GM08714 (cell line): ENCODE measurements around the gene OLIG1.

Experiments used
- H3K4me3 ChIP-seq: fragments of 200-500 bp; sonication (Bioruptor generic); 2 replicates; pipeline ENCODE4 v1.5.1; 2014; ENCODE audit warnings: mild to moderate bottlenecking, low read length, inconsistent platforms
- ZNF274 ChIP-seq: IDR thresholded peaks from 2 replicates; pipeline ENCODE4 v1.6.1; 2012; ENCODE audit warnings: mild to moderate bottlenecking, low read depth, low read length

OLIG1 gene

DNA sequence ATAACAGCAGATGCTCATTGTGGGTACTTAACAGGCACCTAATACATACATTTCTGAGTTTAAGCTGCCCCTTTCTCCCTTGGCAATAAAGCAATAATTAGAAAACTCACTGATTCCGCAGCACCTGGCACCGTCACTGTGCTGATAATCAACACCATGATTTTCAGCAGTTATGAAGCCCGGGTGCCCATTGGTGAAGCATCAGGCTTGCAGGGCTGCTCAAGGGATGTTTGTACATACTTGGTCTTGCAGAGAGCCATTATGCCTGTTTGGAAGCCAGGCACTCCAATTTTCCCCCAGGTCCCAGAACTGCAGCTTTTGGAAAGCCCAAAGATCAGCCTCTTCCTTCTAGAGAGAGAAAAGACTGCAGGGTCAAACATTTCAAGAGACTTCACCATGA is 44.3 kb downstream of the OLIG1 start:
- no peak overlapping the region for H3K4me3 ChIP-seq
- no peak for TF ChIP-seq ZNF274

DNA sequence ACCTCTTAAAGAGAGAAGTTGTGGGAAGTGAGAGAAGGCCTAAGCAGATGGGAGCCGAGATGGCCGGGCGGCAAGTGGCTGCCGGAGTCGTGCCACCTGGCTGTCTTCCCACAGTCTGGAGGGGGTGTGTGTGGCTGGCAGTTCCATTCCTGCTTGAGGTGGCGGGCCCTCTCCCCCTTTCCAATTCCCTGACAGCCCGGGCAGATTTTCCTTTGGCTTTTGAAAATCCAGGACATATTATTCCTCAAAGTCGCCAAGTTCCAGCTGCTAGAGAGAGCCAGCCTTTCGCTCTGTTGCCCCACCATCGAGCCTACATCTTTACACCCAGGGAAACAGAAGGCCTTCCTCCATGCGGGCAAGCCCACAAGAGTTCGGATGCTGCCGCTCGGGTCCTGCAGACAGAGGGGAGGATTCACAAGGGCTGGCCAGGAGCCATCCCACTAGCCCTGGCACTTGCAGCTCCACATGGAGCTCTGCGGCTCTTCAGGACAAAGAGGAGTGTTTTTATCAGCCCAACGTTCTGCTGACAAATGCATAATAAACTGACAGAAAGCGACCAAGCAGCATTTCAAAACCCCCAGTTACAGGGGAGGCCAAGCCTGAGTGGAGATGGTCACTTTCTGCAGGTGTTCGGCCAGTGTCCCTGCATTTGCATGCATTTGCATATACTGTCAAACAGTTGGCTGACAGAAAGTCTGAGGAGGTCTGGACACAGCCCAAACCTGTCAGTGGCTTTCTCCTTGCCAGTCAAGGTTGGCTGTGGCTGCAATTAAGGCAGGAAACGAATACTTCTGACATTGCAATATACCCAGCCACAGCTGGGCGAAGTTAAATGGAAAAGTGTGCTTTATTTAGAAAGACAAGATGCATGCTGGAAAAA is 45.9 kb downstream of the OLIG1 start:
- TF ChIP-seq ZNF274 = no peak
- H3K4me3 ChIP-seq = no peak overlapping the region

DNA sequence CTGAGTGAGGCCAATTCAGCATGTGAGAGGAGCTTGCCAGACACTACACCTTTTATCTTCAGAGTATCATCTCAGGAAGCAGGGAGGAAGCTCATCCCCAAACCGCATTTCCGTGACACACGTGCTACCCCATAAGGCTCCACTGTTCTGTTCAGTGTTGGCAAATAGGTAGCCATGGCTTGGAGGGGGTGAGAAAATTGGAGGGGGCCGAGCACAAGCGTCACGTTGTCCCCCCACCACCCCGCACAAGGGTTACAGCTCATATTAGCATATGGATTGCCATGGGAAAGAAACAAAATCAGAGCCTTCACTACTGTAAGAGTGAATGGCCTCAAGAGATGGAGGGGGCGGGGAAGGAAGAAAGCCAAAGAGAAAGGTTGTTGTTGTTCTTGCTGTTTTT is 46.7 kb downstream of the OLIG1 start:
- no peak overlapping the region for H3K4me3 ChIP-seq
- TF ChIP-seq ZNF274 = no peak

DNA sequence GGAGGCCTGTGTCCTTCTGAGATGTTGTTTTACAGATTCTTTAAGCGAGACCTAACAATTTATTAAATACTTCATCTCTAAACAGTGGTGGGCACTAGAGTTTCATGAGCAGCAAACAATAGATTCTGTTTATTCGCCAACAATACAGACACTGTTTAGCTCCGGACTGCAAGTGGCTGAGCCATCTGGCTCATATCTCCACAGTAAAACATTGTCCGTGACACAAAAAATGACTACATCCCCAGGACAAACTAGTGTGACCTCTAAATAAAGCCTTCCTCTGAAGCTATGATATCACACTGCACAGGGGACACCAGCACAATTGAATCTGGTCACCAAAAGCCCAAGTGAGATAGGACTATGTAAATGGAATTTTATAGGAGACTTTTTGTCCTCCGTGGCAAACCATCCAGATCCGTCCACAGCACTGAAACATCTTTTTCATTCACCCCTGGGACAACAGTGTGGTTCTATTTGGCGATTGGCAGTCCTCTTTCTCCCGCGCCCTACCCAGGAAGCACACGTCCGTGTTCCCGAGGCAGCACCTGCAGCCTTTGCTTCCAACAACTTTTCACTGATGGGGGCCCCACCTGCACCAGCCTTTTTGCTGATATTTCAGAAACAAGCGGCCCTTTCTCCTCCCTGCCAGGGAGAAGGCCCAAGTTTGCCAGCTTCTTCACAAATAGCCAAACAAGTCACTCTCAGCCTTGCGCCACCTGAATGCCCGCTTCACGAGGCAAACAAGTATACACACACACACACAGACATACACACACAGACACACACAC is 47.4 kb downstream of the OLIG1 start:
- no peak overlapping the region for H3K4me3 ChIP-seq
- no peak for TF ChIP-seq ZNF274
